KMS-11 (cell line): ENCODE data around the gene FOXF1.

Experiments
- H2AFZ ChIP-seq: fragments of 200-600 bp; sonication (generic); 2 replicates; pipeline ENCODE4 v1.6.1; 2016; ENCODE audit warnings: antibody characterized with exemption, mixed run types, low read depth
- H3K27ac ChIP-seq: fragments of 200-600 bp; sonication (generic); 2 replicates; pipeline ENCODE4 v1.6.1; 2016; ENCODE audit warnings: mild to moderate bottlenecking, mixed run types
- H3K27me3 ChIP-seq: fragments of 200-600 bp; sonication (generic); 2 replicates; pipeline ENCODE4 v1.6.1; 2017; ENCODE audit warnings: mild to moderate bottlenecking, low read depth, mixed run types, moderate library complexity; ENCODE audit not compliant: insufficient read depth
- H3K36me3 ChIP-seq: fragments of 200-600 bp; sonication (generic); 2 replicates; pipeline ENCODE4 v1.6.1; 2017; ENCODE audit warnings: mild to moderate bottlenecking, mixed run types; ENCODE audit not compliant: insufficient read depth
- H3K4me1 ChIP-seq: fragments of 200-600 bp; sonication (generic); 2 replicates; pipeline ENCODE4 v1.6.1; 2016; ENCODE audit warnings: mild to moderate bottlenecking, low read depth, mixed run types; ENCODE audit not compliant: poor library complexity, severe bottlenecking
- H3K4me2 ChIP-seq: fragments of 200-600 bp; sonication (generic); 2 replicates; pipeline ENCODE4 v1.7.0; 2016; ENCODE audit warnings: mild to moderate bottlenecking, mixed run types
- H3K4me3 ChIP-seq: fragments of 200-600 bp; sonication (generic); IDR thresholded peaks from 2 replicates; pipeline ENCODE4 v1.6.1; 2017; ENCODE audit warnings: low read depth, low read length, mixed read lengths; ENCODE audit not compliant: insufficient read depth
- H3K79me2 ChIP-seq: fragments of 200-600 bp; sonication (generic); 2 replicates; pipeline ENCODE4 v1.6.1; 2016; ENCODE audit warnings: low read depth, mixed run types; ENCODE audit not compliant: insufficient read depth
- H3K9ac ChIP-seq: fragments of 200-600 bp; sonication (generic); 2 replicates; pipeline ENCODE4 v1.6.1; 2016; ENCODE audit warnings: mild to moderate bottlenecking, mixed run types
- H4K20me1 ChIP-seq: fragments of 200-600 bp; sonication (generic); 2 replicates; pipeline ENCODE4 v1.6.1; 2016; ENCODE audit warnings: mild to moderate bottlenecking, mixed run types; ENCODE audit not compliant: insufficient read depth
- CTCF ChIP-seq: fragments of 200-600 bp; sonication (generic); conservative IDR thresholded peaks from 2 replicates; pipeline ENCODE4 v1.6.1; 2017; ENCODE audit warnings: low read depth, mild to moderate bottlenecking, antibody characterized with exemption, low read length, moderate library complexity, mixed read lengths

Gene FOXF1

GRCh38 chr16:86478779-86479178 is 31.5 kb upstream of the FOXF1 start:
- no peaks in the 10 kb centered on the region for H3K4me1 ChIP-seq
- no peak overlapping the region for H3K4me3 ChIP-seq
- no peak overlapping the region for H3K27ac ChIP-seq
- TF ChIP-seq CTCF, result no peak
- peaks cover 33% of the 10 kb centered on the region for H3K27me3 ChIP-seq
- no peaks in the 10 kb centered on the region for H3K79me2 ChIP-seq
- H3K4me2 ChIP-seq, result no peak overlapping the region
- no peak overlapping the region for H3K9ac ChIP-seq
- H3K36me3 ChIP-seq, result no peaks in the 10 kb centered on the region
- H2AFZ ChIP-seq, result no peak overlapping the region
- H4K20me1 ChIP-seq, result no peaks in the 10 kb centered on the region

- Histone ChIP-seq H3K79me2 (no peaks in the 10 kb centered on the region), H4K20me1 (no peaks in the 10 kb centered on the region), H3K4me1 (no peaks in the 10 kb centered on the region), H3K4me3 (no peak overlapping the region), H3K9ac (no peak overlapping the region), H3K4me2 (no peak overlapping the region), H2AFZ (no peak overlapping the region), H3K27me3 (peaks cover 33% of the 10 kb centered on the region), H3K36me3 (no peaks in the 10 kb centered on the region), H3K27ac (no peak overlapping the region)
- no peak for TF ChIP-seq CTCF
Measured at GRCh38 chr16:86479419-86479818, 30.9 kb upstream of the FOXF1 start.

GRCh38 chr16:86480444-86480843 is 29.9 kb upstream of the FOXF1 start:
- Histone ChIP-seq H3K79me2 (no peaks in the 10 kb centered on the region), H3K4me1 (no peaks in the 10 kb centered on the region), H4K20me1 (no peaks in the 10 kb centered on the region), H3K36me3 (no peaks in the 10 kb centered on the region), H3K4me3 (no peak overlapping the region), H3K27ac (no peak overlapping the region), H2AFZ (no peak overlapping the region), H3K27me3 (peaks cover 33% of the 10 kb centered on the region), H3K4me2 (no peak overlapping the region), H3K9ac (no peak overlapping the region)
- no peak for TF ChIP-seq CTCF

- H2AFZ ChIP-seq, result no peak overlapping the region
- H3K4me2 ChIP-seq, result no peak overlapping the region
- H3K27me3 ChIP-seq, result peaks cover 33% of the 10 kb centered on the region
- H3K4me3 ChIP-seq, result no peak overlapping the region
- H4K20me1 ChIP-seq, result no peaks in the 10 kb centered on the region
- H3K36me3 ChIP-seq, result no peaks in the 10 kb centered on the region
- H3K9ac ChIP-seq, result no peak overlapping the region
- H3K4me1 ChIP-seq, result no peaks in the 10 kb centered on the region
- H3K27ac ChIP-seq, result no peak overlapping the region
- TF ChIP-seq CTCF, result no peak
- no peaks in the 10 kb centered on the region for H3K79me2 ChIP-seq
Measured at GRCh38 chr16:86481607-86482006, 28.7 kb upstream of the FOXF1 start.

GRCh38 chr16:86484240-86484639 is 26.1 kb upstream of the FOXF1 start:
- H3K4me3 ChIP-seq, result no peak overlapping the region
- no peaks in the 10 kb centered on the region for H3K79me2 ChIP-seq
- no peaks in the 10 kb centered on the region for H4K20me1 ChIP-seq
- no peaks in the 10 kb centered on the region for H3K4me1 ChIP-seq
- no peak overlapping the region for H3K9ac ChIP-seq
- no peak overlapping the region for H2AFZ ChIP-seq
- no peak overlapping the region for H3K4me2 ChIP-seq
- H3K36me3 ChIP-seq, result no peaks in the 10 kb centered on the region
- TF ChIP-seq CTCF, result no peak
- peaks cover 22% of the 10 kb centered on the region for H3K27me3 ChIP-seq
- no peak overlapping the region for H3K27ac ChIP-seq
